Keratinocyte (primary cell): ENCODE data around the gene FICD.

Experiments used
- CTCF ChIP-seq, 3 experiments: IDR thresholded peaks in 1 of 3; conservative IDR thresholded peaks in 1 of 3; optimal IDR thresholded peaks in 1 of 3; 2 replicates in 2 of 3; 3 replicates in 1 of 3; pipeline versions ENCODE3 to v1.5.1; 2011; ENCODE audit warnings: low read length in 3 of 3, mild to moderate bottlenecking in 3 of 3, moderate library complexity in 2 of 3, control low read depth in 1 of 3, inconsistent platforms in 1 of 3; ENCODE audit not compliant: insufficient read depth in 2 of 3; ENCODE audit errors: extremely low read depth in 1 of 3
- EZH2 ChIP-seq: IDR thresholded peaks from one replicate; pipeline ENCODE4 v1.6.1; 2012; ENCODE audit warnings: inconsistent platforms, mild to moderate bottlenecking, low read length, moderate library complexity

DNA sequence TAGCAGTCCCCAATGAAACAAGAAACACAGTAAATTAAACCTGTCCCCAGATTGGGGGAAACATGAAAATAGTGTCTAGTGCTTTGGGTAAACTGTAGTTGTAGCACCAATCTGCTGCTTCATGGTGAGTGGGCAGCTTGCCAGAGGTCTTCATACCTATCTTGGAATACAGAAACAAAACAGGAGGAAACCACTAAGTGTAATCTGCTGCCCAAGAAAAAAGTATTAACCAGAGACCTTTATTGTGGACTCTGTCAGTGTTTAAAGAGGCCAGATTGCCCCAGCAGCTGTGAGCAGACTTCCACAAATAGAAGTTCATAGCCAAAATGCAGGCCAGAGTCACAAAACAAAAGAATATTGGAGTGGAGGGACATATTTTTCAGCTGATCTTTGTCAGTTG lies 49.6 kb downstream of the FICD start:
- TF ChIP-seq CTCF (optimal IDR thresholded peaks at IDR 0.05 in 1 of 3, IDR thresholded peaks at IDR 0.05 in 1 of 3, conservative IDR thresholded peaks at IDR 0.05 in 1 of 3; ENCODE audit: extremely low read depth in 1 of 3, insufficient read depth in 2 of 3, low read length in 3 of 3) (no peak), EZH2 (no peak)
